Retinal pigment epithelial cell (primary cell): ENCODE measurements around the gene SCTR.

Source experiments
- DNase-seq: peaks from one replicate; pipeline ENCODE4 v3.0.0-alpha.2; 2010; ENCODE audit warnings: low read depth
- H3K4me3 ChIP-seq: 2 replicates; pipeline ENCODE4 v1.5.1; 2011; ENCODE audit warnings: mild to moderate bottlenecking, low read length, control low read depth, moderate library complexity
- CTCF ChIP-seq: conservative IDR thresholded peaks from 2 replicates; pipeline ENCODE4 v1.5.1; 2011; ENCODE audit warnings: low read depth, low read length, control low read depth, inconsistent platforms

Gene SCTR

GRCh38 chr2:119425119-119425405 lies 99.2 kb downstream of the SCTR start:
- TF ChIP-seq CTCF: no peak
- no peak overlapping the region for H3K4me3 ChIP-seq
- no peak for DNase-seq

- TF ChIP-seq CTCF: no peak
- no peak for DNase-seq
- no peak overlapping the region for H3K4me3 ChIP-seq
These were observed 99.8 kb downstream of the SCTR start for GRCh38 chr2:119424284-119425118.

- no peak for DNase-seq
- TF ChIP-seq CTCF: no peak
- no peak overlapping the region for H3K4me3 ChIP-seq
These were observed 100.5 kb downstream of the SCTR start for GRCh38 chr2:119423811-119424210.

- DNase-seq: no peak
- no peak for TF ChIP-seq CTCF
- H3K4me3 ChIP-seq: no peak overlapping the region
These were observed 101.2 kb downstream of the SCTR start for GRCh38 chr2:119423108-119423444.

- no peak overlapping the region for H3K4me3 ChIP-seq
These were observed 101.7 kb downstream of the SCTR start for GRCh38 chr2:119422360-119423107.

GRCh38 chr2:119421741-119422140 lies 102.5 kb downstream of the SCTR start:
- no peak for TF ChIP-seq CTCF
- DNase-seq: no peak

More at GRCh38 chr2:119422360-119423107, 101.7 kb downstream of the SCTR start:
- DNase-seq: no peak
- no peak for TF ChIP-seq CTCF

GRCh38 chr2:119421304-119421703 lies 103.0 kb downstream of the SCTR start:
- no peak for DNase-seq
- no peak overlapping the region for H3K4me3 ChIP-seq
- TF ChIP-seq CTCF: no peak

More at GRCh38 chr2:119421741-119422140, 102.5 kb downstream of the SCTR start:
- H3K4me3 ChIP-seq: no peak overlapping the region
